HL-60 (cell line): Measurements from ENCODE around the gene PRAMEF11.
"Not testable (repeated sequence)": the region's sequence is repeated elsewhere in the genome, so short reads cannot be mapped to it uniquely, and the experiment has no call there.

Source experiments
- DNase-seq, 2 experiments: peaks; one replicate each; pipeline ENCODE4 v3.0.0-alpha.2; 2010 to 2020; ENCODE audit warnings: low read depth in 1 of 2, low spot score in 1 of 2
- H3K27ac ChIP-seq: fragments of 250-450 bp; sonication (Bioruptor Pico); replicated peaks from 2 replicates; pipeline ENCODE4 v1.5.1; 2020; ENCODE audit warnings: mild to moderate bottlenecking, moderate library complexity
- H3K27me3 ChIP-seq: fragments of 250-450 bp; sonication (Bioruptor Pico); 2 replicates; pipeline ENCODE4 v1.5.1; 2021; ENCODE audit warnings: mild to moderate bottlenecking, moderate library complexity; ENCODE audit not compliant: insufficient read depth, poor library complexity, severe bottlenecking
- H3K4me3 ChIP-seq: replicated peaks from 2 replicates; pipeline ENCODE4 v1.5.1; 2011; ENCODE audit warnings: mild to moderate bottlenecking, control low read depth, low read length; ENCODE audit not compliant: insufficient read depth
- GABPA ChIP-seq: IDR thresholded peaks from 2 replicates; pipeline ENCODE4 v1.6.1; 2012; ENCODE audit warnings: low read depth
- POLR2AphosphoS5 ChIP-seq: IDR thresholded peaks from 2 replicates; pipeline ENCODE4 v1.6.1; 2012; ENCODE audit warnings: low read depth
- SPI1 ChIP-seq: IDR thresholded peaks from 2 replicates; pipeline ENCODE4 v1.6.1; 2012; ENCODE audit warnings: low read depth, mild to moderate bottlenecking, borderline replicate concordance
- TF ChIP-seq, protein P1 (sequence below): IDR thresholded peaks from one replicate; pipeline ENCODE4 v1.5.1; 2011; ENCODE audit warnings: low read length, control low read depth, inconsistent platforms; ENCODE audit not compliant: insufficient read depth
- TF ChIP-seq, protein P2 (sequence below): IDR thresholded peaks from 2 replicates; pipeline ENCODE4 v1.6.1; 2012; ENCODE audit warnings: low read depth; ENCODE audit not compliant: insufficient replicate concordance

PRAMEF11 gene

DNA sequence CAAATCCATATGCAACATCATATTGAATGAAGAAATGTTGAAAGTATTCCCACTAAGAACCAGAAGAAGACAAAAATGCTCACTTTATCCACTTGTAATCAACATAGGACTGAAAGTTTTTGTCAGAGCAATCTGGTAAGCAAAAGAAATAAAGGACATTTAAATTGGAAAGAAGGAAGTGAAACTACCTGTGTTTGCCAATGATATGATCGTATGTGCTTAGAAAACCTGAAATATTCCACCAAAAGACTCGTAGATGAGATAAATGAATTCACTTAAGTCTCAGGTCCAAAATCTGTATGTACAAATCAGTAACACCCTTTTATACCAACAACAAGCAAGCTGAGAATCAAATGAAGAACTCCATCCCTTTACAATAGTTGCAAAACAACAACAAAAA, 31.5 kb downstream of the PRAMEF11 start:
- Histone ChIP-seq H3K4me3 (no peak overlapping the region), H3K27ac (no peak overlapping the region), H3K27me3 (no peaks in the 10 kb centered on the region)
- DNase-seq: no peak
- no peak for TF ChIP-seq POLR2AphosphoS5
- TF ChIP-seq, protein P1, sequence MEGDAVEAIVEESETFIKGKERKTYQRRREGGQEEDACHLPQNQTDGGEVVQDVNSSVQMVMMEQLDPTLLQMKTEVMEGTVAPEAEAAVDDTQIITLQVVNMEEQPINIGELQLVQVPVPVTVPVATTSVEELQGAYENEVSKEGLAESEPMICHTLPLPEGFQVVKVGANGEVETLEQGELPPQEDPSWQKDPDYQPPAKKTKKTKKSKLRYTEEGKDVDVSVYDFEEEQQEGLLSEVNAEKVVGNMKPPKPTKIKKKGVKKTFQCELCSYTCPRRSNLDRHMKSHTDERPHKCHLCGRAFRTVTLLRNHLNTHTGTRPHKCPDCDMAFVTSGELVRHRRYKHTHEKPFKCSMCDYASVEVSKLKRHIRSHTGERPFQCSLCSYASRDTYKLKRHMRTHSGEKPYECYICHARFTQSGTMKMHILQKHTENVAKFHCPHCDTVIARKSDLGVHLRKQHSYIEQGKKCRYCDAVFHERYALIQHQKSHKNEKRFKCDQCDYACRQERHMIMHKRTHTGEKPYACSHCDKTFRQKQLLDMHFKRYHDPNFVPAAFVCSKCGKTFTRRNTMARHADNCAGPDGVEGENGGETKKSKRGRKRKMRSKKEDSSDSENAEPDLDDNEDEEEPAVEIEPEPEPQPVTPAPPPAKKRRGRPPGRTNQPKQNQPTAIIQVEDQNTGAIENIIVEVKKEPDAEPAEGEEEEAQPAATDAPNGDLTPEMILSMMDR: no peak
- no peak for TF ChIP-seq GABPA
- TF ChIP-seq SPI1: no peak
- TF ChIP-seq, protein P2, sequence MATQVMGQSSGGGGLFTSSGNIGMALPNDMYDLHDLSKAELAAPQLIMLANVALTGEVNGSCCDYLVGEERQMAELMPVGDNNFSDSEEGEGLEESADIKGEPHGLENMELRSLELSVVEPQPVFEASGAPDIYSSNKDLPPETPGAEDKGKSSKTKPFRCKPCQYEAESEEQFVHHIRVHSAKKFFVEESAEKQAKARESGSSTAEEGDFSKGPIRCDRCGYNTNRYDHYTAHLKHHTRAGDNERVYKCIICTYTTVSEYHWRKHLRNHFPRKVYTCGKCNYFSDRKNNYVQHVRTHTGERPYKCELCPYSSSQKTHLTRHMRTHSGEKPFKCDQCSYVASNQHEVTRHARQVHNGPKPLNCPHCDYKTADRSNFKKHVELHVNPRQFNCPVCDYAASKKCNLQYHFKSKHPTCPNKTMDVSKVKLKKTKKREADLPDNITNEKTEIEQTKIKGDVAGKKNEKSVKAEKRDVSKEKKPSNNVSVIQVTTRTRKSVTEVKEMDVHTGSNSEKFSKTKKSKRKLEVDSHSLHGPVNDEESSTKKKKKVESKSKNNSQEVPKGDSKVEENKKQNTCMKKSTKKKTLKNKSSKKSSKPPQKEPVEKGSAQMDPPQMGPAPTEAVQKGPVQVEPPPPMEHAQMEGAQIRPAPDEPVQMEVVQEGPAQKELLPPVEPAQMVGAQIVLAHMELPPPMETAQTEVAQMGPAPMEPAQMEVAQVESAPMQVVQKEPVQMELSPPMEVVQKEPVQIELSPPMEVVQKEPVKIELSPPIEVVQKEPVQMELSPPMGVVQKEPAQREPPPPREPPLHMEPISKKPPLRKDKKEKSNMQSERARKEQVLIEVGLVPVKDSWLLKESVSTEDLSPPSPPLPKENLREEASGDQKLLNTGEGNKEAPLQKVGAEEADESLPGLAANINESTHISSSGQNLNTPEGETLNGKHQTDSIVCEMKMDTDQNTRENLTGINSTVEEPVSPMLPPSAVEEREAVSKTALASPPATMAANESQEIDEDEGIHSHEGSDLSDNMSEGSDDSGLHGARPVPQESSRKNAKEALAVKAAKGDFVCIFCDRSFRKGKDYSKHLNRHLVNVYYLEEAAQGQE: no peak

DNA sequence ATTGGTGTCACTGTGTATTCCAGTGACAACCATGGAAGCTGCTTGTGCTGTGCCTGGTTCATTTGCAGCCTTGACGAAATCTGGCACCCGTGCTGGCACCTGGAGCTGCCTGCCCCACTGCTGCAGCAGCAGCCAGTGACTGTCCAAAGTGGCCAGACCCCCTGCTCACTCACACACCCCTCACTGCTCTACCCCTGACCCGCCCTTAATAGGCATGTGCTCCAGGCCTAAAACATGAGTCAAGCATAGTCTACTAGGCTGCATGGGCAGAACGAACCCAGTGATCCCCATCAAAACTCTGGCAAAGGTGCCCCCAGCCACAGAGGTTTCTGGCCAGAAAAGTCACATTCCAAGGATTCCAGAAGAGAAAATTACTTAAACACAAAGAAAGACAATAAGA, 32.3 kb downstream of the PRAMEF11 start:
- no peak overlapping the region for H3K4me3 ChIP-seq
- H3K27me3 ChIP-seq: no peaks in the 10 kb centered on the region
- no peak overlapping the region for H3K27ac ChIP-seq
- no peak for DNase-seq
- TF ChIP-seq SPI1: no peak
- TF ChIP-seq, protein P2: no peak
- TF ChIP-seq POLR2AphosphoS5: no peak
- no peak for TF ChIP-seq GABPA
- TF ChIP-seq, protein P1: no peak

DNA sequence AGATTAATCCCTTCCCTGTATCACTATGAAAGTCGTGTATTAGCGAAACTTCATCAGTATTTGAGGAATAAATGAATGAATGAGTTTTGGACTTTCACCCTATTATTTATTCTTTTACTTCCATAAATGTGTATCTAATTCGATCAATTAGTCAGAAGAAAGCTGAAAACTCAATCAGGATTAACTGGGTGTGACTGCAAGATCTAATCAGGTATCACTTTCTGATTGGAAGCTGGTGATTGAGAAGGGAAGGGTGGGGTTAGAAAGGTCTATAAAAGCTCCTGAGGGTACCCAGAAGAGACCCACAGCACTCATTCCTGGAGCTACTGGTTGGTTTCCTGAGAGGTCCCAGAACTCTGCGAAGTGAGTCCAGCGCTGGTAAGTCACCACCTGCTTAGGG, 40.1 kb downstream of the PRAMEF11 start, which contains the start of gene PRAMEF1:
TSS of gene PRAMEF1 (plus strand) at position 301 of the 400 bp plus-strand sequence. CDS start 1,831 bp downstream, outside the sequence.
- DNase-seq, H3K27ac ChIP-seq, H3K27me3 ChIP-seq, H3K4me3 ChIP-seq: not testable (repeated sequence)

DNA sequence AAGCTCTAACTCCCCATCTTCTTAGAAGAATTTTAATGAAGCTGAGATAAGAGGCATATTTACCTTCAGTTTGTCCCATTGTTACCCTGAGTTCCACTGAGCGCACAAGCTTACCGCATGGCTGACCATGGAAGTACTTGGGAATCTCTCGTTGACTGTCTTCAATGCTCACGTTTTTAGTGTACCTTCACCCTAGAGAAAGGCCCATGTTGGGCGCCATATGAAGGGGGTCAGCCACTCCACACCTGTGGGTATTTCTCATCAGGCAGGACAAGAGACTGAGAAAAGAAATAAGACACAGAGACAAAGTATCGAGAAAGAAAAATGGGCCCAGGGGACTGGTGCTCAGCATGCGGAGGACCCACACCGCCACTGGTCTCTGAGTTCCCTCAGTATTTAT, 46.5 kb downstream of the PRAMEF11 start:
- H3K27me3 ChIP-seq, H3K27ac ChIP-seq, H3K4me3 ChIP-seq, DNase-seq: not testable (repeated sequence)

DNA sequence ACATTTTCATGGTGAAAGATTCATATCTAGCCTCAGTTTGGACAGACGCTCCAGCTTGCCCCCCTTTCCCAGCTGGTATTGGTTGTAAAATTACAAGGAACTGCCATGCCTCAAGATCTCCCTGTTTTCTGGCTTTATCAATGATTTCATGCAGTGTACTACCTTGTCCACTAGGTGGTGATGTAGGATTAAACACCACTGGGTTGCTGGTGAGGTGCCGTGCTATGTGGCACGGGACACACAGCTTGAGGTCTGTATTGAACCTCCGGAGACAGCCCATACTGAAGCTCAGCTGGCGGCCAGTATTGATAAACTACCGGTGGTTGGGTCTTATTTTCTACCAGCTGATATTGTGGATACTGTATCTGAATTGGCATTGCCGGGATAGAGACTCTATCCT, 47.4 kb downstream of the PRAMEF11 start:
- H3K4me3 ChIP-seq, H3K27me3 ChIP-seq, H3K27ac ChIP-seq: not testable (repeated sequence)
- peak in 1 of 2 experiments; percentile 39 for DNase-seq

DNA sequence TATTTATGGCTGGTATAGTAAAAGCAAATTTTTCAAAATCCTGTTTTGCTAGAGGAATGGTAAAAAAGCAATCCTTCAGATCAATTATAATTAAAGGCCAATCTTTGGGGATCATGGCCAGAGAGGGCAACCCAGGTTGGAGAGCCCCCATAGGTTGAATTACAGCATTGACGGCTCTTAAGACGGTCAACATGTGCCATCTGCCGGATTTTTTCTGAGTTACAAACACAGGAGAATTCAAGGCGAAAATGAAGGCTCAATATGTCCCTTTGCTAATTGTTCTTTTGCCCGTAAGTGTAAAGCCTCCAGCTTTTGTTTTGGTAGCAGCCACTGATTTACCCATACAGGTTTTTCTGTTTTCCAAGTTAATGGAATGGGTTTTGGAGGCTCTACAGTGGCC, 49.7 kb downstream of the PRAMEF11 start:
- DNase-seq: not testable (repeated sequence)

More for the DNA sequence above, 49.7 kb downstream of the PRAMEF11 start:
- H3K4me3 ChIP-seq, H3K27ac ChIP-seq, H3K27me3 ChIP-seq: not testable (repeated sequence)
